Smooth muscle cell of the brain vasculature (primary cell): ENCODE results near the gene MAPKAP1.

Experiments used
- DNase-seq: peaks from one replicate; pipeline ENCODE4 v3.0.0-alpha.2; 2012; ENCODE audit warnings: low read depth, low spot score

Gene MAPKAP1

GRCh38 chr9:125393426-125393825, 313.6 kb downstream of the MAPKAP1 start:
- no peak for DNase-seq

DNA sequence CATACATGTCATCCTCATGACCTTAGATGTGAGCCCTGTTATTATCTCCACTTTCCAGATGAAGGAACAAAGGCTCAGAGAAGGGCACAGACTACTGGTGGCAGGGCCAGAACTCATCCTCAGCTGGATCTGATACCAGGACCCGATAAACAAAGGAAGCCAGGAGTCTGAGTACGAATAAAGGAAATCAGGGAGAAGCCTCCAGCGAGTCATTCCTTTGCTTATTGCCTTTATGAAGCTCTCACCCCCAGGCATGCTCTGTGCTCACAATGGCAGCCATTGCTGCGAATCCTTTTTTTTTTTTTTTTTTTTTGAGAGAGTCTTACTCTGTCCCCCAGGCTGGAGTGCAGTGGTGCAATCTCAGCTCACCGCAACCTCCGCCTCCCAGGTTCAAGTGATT, 315.3 kb downstream of the MAPKAP1 start:
- no peak for DNase-seq

- DNase-seq, result no peak
These were observed 318.0 kb downstream of the MAPKAP1 start for GRCh38 chr9:125388978-125389377.

- DNase-seq, result no peak
These were observed 319.0 kb downstream of the MAPKAP1 start for GRCh38 chr9:125387861-125388524.
